Spleen (tissue), 11 donors: ENCODE data around the gene LRRC49. TPM values are rescaled to one million over a fixed set of nuclear protein-coding genes. Genes with fewer than 3 reads are reported as not detected.
"Not testable (repeated sequence)": the region's sequence is repeated elsewhere in the genome, so short reads cannot be mapped to it uniquely, and the experiment has no call there.

ENCODE experiments used
- DNase-seq: peaks from one replicate; pipeline ENCODE4 v3.0.0-alpha.2; 2020
- H3K27ac ChIP-seq, 8 donors: fragments of 200-600 bp; sonication (generic) in 7 of 8; 1 replicate in 4 of 8; 2 replicates in 4 of 8; pipeline versions ENCODE4 v1.5.0 to v1.8.0; 2016 to 2021; ENCODE audit warnings: inconsistent platforms in 4 of 8, mild to moderate bottlenecking in 4 of 8, moderate library complexity in 1 of 8
- H3K27me3 ChIP-seq, 7 donors: fragments of 200-600 bp; sonication (generic) in 6 of 7; replicated peaks in 1 of 7; 1 replicate in 4 of 7; 2 replicates in 3 of 7; pipeline versions ENCODE4 v1.5.0 to v1.8.0; 2016 to 2021; ENCODE audit warnings: inconsistent platforms in 3 of 7, mild to moderate bottlenecking in 1 of 7
- H3K36me3 ChIP-seq, 6 donors: fragments of 200-600 bp; sonication (generic) in 5 of 6; 1 replicate in 4 of 6; 2 replicates in 2 of 6; pipeline versions ENCODE4 v1.5.0 to v1.8.0; 2016 to 2021; ENCODE audit warnings: inconsistent platforms in 2 of 6
- H3K4me1 ChIP-seq, 6 donors: fragments of 200-600 bp; sonication (generic) in 5 of 6; 1 replicate in 3 of 6; 2 replicates in 3 of 6; pipeline versions ENCODE4 v1.5.0 to v1.8.0; 2016 to 2021; ENCODE audit warnings: inconsistent platforms in 3 of 6
- H3K4me3 ChIP-seq, 8 donors: fragments of 200-600 bp; sonication (generic) in 7 of 8; 1 replicate in 4 of 8; 2 replicates in 4 of 8; pipeline versions ENCODE4 v1.5.0 to v1.8.0; 2016 to 2021; ENCODE audit warnings: inconsistent platforms in 4 of 8, mild to moderate bottlenecking in 4 of 8, moderate library complexity in 2 of 8
- H3K9me3 ChIP-seq, 8 donors: fragments of 200-600 bp; sonication (generic) in 7 of 8; 1 replicate in 4 of 8; 2 replicates in 4 of 8; pipeline versions ENCODE4 v1.5.0 to v1.8.0; 2016 to 2021; ENCODE audit warnings: inconsistent platforms in 4 of 8
- POLR2A ChIP-seq, 3 donors: fragments of 450-650 bp; IDR thresholded peaks; one replicate each; pipeline ENCODE4 v1.5.1; 2017; ENCODE audit warnings: antibody characterized with exemption in 3 of 3, mild to moderate bottlenecking in 1 of 3
- POLR2AphosphoS5 ChIP-seq, 3 donors: sonication (generic); formaldehyde crosslinking; IDR thresholded peaks; one replicate each; pipeline ENCODE4 v1.5.1; 2017; ENCODE audit warnings: antibody characterized with exemption in 3 of 3
- WGBS, 5 donors: extraction: QIAGEN DNeasy Blood & Tissue Kit in 3 of 5; methylation state at CpG; one replicate each; pipeline versions ENCODE4 v1.1.5 to v1.1.7; 2013 to 2018; 5-methylcytosine and 5-hydroxymethylcytosine counted together
- intact Hi-C: fragments of 100-400 bp; cut with DNase I; formaldehyde crosslinking; loops from one replicate; pipeline ENCODE4 v1.15.0; 2023; ENCODE audit warnings: low total_unique reads
- polyA plus RNA-seq, 3 donors: library from polyadenylated mRNA; stranded (reverse); fragments of 200-250 nt; gene quantifications; one replicate each; pipeline ENCODE4 v1.2.1, GENCODE V29; 2013
- total RNA-seq, 7 donors: library from RNA; depleted of rRNA in 3 of 7; stranded (reverse); fragments of >200 nt in 3 of 7; fragmentation: NEBNext Ultra II Directional in 4 of 7; extraction: Animal tissue kit (Norgen Biotek cat#: 25700) in 4 of 7; gene quantifications; one replicate each; pipeline versions ENCODE4 v1.1.0 to v1.2.1, GENCODE V29; 2016 to 2021
- TF ChIP-seq, protein P1 (sequence below), 11 experiments: fragments of 200-600 bp in 7 of 11; fragments of 450-650 bp in 4 of 11; sonication (generic) in 4 of 11; IDR thresholded peaks in 8 of 11; conservative IDR thresholded peaks in 3 of 11; 1 replicate in 7 of 11; 2 replicates in 4 of 11; pipeline versions ENCODE4 v1.4.0 to v1.8.0; 2016 to 2021; ENCODE audit warnings: antibody characterized with exemption in 11 of 11, inconsistent platforms in 4 of 11, mild to moderate bottlenecking in 1 of 11
- donor health status: healthy with polysubstance abuse.
- donor health status: DM: no; HTN: no; CAD: no; lungs with moderate emphysema.
- donor health status: DM: no; HTN: no; CAD: no.
- donor health status: Bipolar disorder and iron deficiency.
- donor health status: healthy.
- donor health status: DM: no; HTN: no; CAD: no.
- donor health status: DM: yes; HTN: yes; CAD: no.

The LRRC49 gene
- total and polyA plus RNA-seq, 10 donors, result 0.62 to 4.1 (median 2.4) TPM

DNA sequence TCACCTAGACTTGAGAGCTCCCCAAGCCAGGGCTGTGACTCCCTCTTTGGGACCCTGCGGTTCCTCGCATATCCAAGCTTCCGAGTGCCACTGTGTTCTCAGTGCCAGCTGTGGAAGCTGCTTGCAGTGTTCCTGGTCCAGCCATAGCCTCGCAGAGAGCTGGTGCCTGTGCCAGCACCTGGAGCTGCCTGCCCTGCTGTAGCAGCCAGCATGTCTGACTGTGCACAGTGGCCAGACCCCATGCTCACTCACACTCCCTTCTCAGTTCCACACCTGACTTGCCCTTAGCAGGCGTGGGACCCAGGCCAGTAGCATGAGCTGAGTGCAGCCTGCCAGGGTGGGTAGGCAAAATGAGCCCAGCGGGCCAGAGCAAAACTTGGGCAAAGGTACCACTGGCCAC lies 25.3 kb downstream of the LRRC49 start:
- no peaks in the 10 kb centered on the region for H3K4me1 ChIP-seq
- H3K27me3 ChIP-seq, result no peaks in the 10 kb centered on the region
- H3K9me3 ChIP-seq, result peaks cover 0 to 15% (median 4%) of the 10 kb centered on the region in 8 donors
- H3K36me3 ChIP-seq, result no peaks in the 10 kb centered on the region
- H3K27ac ChIP-seq, result no peak overlapping the region
- no peak overlapping the region for H3K4me3 ChIP-seq
- intact Hi-C loops, result no loop called here
- no peak for DNase-seq
- 84 to 94% (median 91%) methylated on average over 6 of the region's 6 CpGs for WGBS, 5 donors
- TF ChIP-seq, protein P1, sequence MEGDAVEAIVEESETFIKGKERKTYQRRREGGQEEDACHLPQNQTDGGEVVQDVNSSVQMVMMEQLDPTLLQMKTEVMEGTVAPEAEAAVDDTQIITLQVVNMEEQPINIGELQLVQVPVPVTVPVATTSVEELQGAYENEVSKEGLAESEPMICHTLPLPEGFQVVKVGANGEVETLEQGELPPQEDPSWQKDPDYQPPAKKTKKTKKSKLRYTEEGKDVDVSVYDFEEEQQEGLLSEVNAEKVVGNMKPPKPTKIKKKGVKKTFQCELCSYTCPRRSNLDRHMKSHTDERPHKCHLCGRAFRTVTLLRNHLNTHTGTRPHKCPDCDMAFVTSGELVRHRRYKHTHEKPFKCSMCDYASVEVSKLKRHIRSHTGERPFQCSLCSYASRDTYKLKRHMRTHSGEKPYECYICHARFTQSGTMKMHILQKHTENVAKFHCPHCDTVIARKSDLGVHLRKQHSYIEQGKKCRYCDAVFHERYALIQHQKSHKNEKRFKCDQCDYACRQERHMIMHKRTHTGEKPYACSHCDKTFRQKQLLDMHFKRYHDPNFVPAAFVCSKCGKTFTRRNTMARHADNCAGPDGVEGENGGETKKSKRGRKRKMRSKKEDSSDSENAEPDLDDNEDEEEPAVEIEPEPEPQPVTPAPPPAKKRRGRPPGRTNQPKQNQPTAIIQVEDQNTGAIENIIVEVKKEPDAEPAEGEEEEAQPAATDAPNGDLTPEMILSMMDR (IDR thresholded peaks at IDR 0.05 in 8 of 11, conservative IDR thresholded peaks at IDR 0.05 in 3 of 11), result no peak
- TF ChIP-seq POLR2AphosphoS5 (IDR thresholded peaks at IDR 0.05) (no peak), POLR2A (IDR thresholded peaks at IDR 0.05) (no peak)

DNA sequence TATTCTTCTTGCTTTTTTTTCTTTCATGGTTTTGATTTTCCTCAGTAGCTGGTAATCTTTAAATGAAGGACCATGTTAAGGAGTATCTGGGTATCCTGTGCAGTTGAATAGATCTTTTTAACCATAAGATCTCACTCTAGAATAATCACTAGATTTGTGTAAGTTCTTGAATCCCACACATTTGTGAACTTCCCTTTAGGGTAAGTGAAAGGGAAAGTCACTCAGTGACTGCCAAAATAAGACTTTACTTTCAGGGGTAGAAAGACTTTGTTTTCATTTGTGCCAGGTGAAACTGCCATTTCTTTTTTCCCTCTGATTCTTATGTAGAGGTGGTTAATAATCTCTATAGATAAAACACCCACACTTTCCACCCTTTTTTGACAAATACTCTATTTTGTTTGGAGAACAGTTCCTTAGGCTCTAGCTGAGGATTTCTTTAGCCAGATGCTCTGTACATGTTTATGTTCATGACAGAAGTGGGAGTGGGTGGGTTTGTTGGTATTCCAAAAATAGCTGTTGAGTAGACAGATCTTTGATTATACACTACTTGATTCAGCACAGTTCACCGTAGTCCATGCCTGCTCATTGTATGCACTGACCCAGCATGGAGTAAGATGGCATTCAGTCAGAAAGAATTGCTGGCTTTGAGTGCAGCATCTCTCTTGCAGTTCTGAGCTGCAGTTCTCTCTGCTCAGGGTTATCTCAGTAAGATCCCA lies 28.5 kb downstream of the LRRC49 start:
- Histone ChIP-seq H3K27me3 (no peaks in the 10 kb centered on the region), H3K27ac (no peak overlapping the region), H3K4me3 (no peak overlapping the region), H3K4me1 (no peaks in the 10 kb centered on the region), H3K9me3 (peaks cover 0 to 15% (median 4%) of the 10 kb centered on the region in 8 donors), H3K36me3 (no peaks in the 10 kb centered on the region)
- WGBS, 5 donors, result 36 to 60% (median 51%) methylated on average over 1 of the region's 1 CpG
- DNase-seq, result no peak
- intact Hi-C loops, result no loop called here
- TF ChIP-seq POLR2A (IDR thresholded peaks at IDR 0.05), result no peak
- TF ChIP-seq POLR2AphosphoS5 (IDR thresholded peaks at IDR 0.05), result no peak
- TF ChIP-seq, protein P1 (IDR thresholded peaks at IDR 0.05 in 8 of 11, conservative IDR thresholded peaks at IDR 0.05 in 3 of 11), result no peak

DNA sequence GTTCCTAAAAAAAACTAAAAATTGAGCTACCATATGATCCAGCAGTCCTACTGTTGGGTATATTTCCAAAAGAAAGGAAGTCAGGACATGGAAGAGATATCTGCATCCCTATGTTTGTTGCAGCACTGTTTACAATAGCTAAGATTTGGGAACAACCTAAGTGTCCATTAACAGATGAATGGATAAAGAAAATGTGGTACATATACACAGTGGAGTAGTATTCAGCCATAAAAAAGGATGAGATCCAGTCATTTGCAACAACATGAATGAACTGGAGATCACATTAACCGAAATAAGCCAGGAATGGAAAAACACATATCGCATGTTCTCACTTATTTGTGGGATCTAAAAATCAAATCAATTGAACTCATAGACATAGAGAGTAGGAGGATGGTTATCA lies 29.5 kb downstream of the LRRC49 start:
- Histone ChIP-seq H3K9me3 (peaks cover 0 to 10% (median 3%) of the 10 kb centered on the region in 8 donors), H3K27me3 (no peaks in the 10 kb centered on the region), H3K4me3 (no peak overlapping the region), H3K4me1 (no peaks in the 10 kb centered on the region), H3K36me3 (no peaks in the 10 kb centered on the region), H3K27ac (no peak overlapping the region)
- TF ChIP-seq, protein P1 (IDR thresholded peaks at IDR 0.05 in 8 of 11, conservative IDR thresholded peaks at IDR 0.05 in 3 of 11), result no peak
- TF ChIP-seq POLR2AphosphoS5 (IDR thresholded peaks at IDR 0.05) (no peak), POLR2A (IDR thresholded peaks at IDR 0.05) (no peak)
- no peak for DNase-seq
- 91 to 99% (median 95%) methylated on average over 2 of the region's 2 CpGs for WGBS, 5 donors
- intact Hi-C loops, result no loop called here

DNA sequence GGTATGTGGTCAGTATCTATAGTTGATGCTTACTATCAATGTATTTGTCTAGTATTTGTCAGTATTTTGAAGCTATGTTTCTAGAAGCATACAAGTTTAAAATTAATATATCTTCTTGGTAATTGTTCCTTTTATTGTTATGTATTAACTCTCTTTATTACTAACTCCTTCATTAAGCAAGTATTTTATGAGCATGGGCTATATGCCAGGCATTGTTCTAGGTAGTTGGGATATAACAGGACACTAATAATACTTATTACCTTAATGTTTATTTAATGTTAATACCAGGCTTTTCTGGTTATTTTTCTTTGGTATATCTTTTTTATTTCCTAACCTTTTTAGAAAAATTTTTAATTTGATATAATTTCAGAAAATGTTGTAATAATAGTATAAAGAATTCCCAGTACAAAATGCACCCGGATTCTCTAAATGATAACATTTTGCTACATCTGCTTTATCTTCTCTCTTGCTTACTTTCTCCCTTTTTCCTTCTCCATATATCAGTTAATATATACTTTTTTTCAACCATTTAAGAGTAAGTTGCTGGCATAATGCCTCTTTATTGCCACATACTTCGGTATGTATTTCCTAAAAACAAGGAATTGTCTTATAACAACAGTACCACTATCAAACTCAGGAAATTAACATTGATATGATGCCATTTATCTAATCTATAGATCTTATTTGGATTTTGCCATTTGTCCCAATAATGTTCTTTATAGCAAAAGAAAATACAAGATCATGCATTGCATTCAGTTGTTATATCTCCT lies 30.9 kb downstream of the LRRC49 start:
- H3K36me3 ChIP-seq, result no peaks in the 10 kb centered on the region
- 67 to 84% (median 74%) methylated on average over 2 of the region's 2 CpGs for WGBS, 5 donors
- no peaks in the 10 kb centered on the region for H3K4me1 ChIP-seq
- H3K4me3 ChIP-seq, result no peak overlapping the region
- intact Hi-C loops, result no loop called here
- H3K27me3 ChIP-seq, result no peaks in the 10 kb centered on the region
- peaks cover 0 to 4% (median 0%) of the 10 kb centered on the region in 8 donors for H3K9me3 ChIP-seq
- no peak overlapping the region for H3K27ac ChIP-seq
- no peak for DNase-seq
- TF ChIP-seq, protein P1 (IDR thresholded peaks at IDR 0.05 in 8 of 11, conservative IDR thresholded peaks at IDR 0.05 in 3 of 11), result no peak
- TF ChIP-seq POLR2A (IDR thresholded peaks at IDR 0.05), result no peak
- no peak for TF ChIP-seq POLR2AphosphoS5 (IDR thresholded peaks at IDR 0.05)

DNA sequence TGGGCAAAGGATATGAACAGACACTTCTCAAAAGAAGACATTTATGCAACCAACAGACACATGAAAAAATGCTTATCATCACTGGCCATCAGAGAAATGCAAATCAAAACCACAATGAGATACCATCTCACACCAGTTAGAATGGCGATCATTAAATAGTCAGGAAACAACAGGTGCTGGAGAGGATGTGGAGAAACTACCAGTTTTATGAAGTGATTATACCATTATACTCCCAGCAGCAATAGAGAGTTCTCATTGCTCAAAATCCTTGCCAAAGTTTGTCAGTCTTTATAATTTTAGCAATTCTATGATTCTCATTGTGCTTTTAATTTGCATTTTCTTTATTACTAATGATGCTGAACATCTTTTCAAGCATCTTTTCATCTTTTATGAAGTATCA lies 34.3 kb downstream of the LRRC49 start:
- DNase-seq, H3K9me3 ChIP-seq, H3K4me3 ChIP-seq, intact Hi-C loops, H3K27me3 ChIP-seq, H3K36me3 ChIP-seq, H3K27ac ChIP-seq, H3K4me1 ChIP-seq: not testable (repeated sequence)
- 21 to 44% (median 40%) methylated on average over 1 of the region's 1 CpG for WGBS, 5 donors
